Mesenchymal stem cell (in vitro differentiated cells and primary cell): Measurements from ENCODE around the gene FBN3.

Source experiments
- DNase-seq: peaks from one replicate; pipeline ENCODE4 v3.0.0-alpha.2; 2013
- H2AFZ ChIP-seq: one replicate; pipeline ENCODE4 v1.6.1; 2013; ENCODE audit warnings: low read depth, mild to moderate bottlenecking, control low read depth, inconsistent platforms, low read length, moderate library complexity
- H2AK5ac ChIP-seq: 2 replicates; pipeline ENCODE4 v1.6.1; 2013; ENCODE audit warnings: low read length, moderate library complexity, mild to moderate bottlenecking, inconsistent platforms; ENCODE audit not compliant: severe bottlenecking
- H2BK120ac ChIP-seq: one replicate; pipeline ENCODE4 v1.6.1; 2013; ENCODE audit warnings: low read depth, mild to moderate bottlenecking, inconsistent platforms, low read length, moderate library complexity
- H2BK12ac ChIP-seq, 2 experiments: one replicate each; pipeline ENCODE4 v1.6.1; 2013; ENCODE audit warnings: inconsistent platforms in 2 of 2, low read length in 2 of 2, mild to moderate bottlenecking in 2 of 2, moderate library complexity in 2 of 2, control low read depth in 1 of 2
- H2BK15ac ChIP-seq: one replicate; pipeline ENCODE4 v1.6.1; 2013; ENCODE audit warnings: mild to moderate bottlenecking, low read depth, inconsistent platforms; ENCODE audit not compliant: poor library complexity, severe bottlenecking
- H2BK5ac ChIP-seq: 2 replicates; pipeline ENCODE4 v1.6.1; 2013; ENCODE audit warnings: low read depth, mild to moderate bottlenecking, low read length, control low read depth, inconsistent platforms; ENCODE audit not compliant: poor library complexity, severe bottlenecking
- H3K14ac ChIP-seq, 2 experiments: one replicate each; pipeline ENCODE4 v1.6.1; 2013; ENCODE audit warnings: inconsistent platforms in 2 of 2, low read length in 2 of 2, control low read depth in 1 of 2, mild to moderate bottlenecking in 1 of 2, moderate library complexity in 1 of 2
- H3K18ac ChIP-seq, 2 experiments: one replicate each; pipeline ENCODE4 v1.6.1; 2013; ENCODE audit warnings: inconsistent platforms in 2 of 2, low read length in 2 of 2, control low read depth in 1 of 2, low read depth in 1 of 2, mild to moderate bottlenecking in 1 of 2
- H3K23ac ChIP-seq, 2 experiments: one replicate each; pipeline ENCODE4 v1.6.1; 2013; ENCODE audit warnings: inconsistent platforms in 2 of 2, low read length in 2 of 2, mild to moderate bottlenecking in 2 of 2, moderate library complexity in 2 of 2, control low read depth in 1 of 2
- H3K27ac ChIP-seq: 2 replicates; pipeline ENCODE4 v1.5.1; 2013; ENCODE audit warnings: mild to moderate bottlenecking, moderate library complexity, low read length, control low read depth, inconsistent platforms; ENCODE audit not compliant: poor library complexity, severe bottlenecking
- H3K27me3 ChIP-seq, 2 experiments: 2 replicates each; pipeline versions ENCODE4 v1.6.1 to v1.7.0; 2013; ENCODE audit warnings: low read length in 2 of 2, mild to moderate bottlenecking in 2 of 2, moderate library complexity in 2 of 2, control low read depth in 1 of 2, inconsistent platforms in 1 of 2; ENCODE audit not compliant: control insufficient read depth in 1 of 2, insufficient read depth in 1 of 2
- H3K36me3 ChIP-seq, 2 experiments: 2 replicates each; pipeline versions ENCODE4 v1.6.1 to v1.7.0; 2013; ENCODE audit warnings: low read length in 2 of 2, control low read depth in 1 of 2, inconsistent platforms in 1 of 2, low read depth in 1 of 2, mild to moderate bottlenecking in 1 of 2; ENCODE audit not compliant: insufficient read depth in 2 of 2, control insufficient read depth in 1 of 2
- H3K4ac ChIP-seq, 2 experiments: one replicate each; pipeline ENCODE4 v1.6.1; 2013; ENCODE audit warnings: inconsistent platforms in 2 of 2, low read length in 2 of 2, mild to moderate bottlenecking in 2 of 2, moderate library complexity in 2 of 2, control low read depth in 1 of 2, low read depth in 1 of 2
- H3K4me1 ChIP-seq: 2 replicates; pipeline ENCODE4 v1.6.1; 2013; ENCODE audit warnings: low read depth, low read length, control low read depth; ENCODE audit not compliant: control insufficient read depth, insufficient read depth
- H3K4me2 ChIP-seq: 2 replicates; pipeline ENCODE4 v1.6.1; 2013; ENCODE audit warnings: low read length, mild to moderate bottlenecking, inconsistent platforms; ENCODE audit not compliant: poor library complexity, severe bottlenecking
- H3K4me3 ChIP-seq, 2 experiments: 2 replicates each; pipeline versions ENCODE4 v1.5.1 to v1.7.0; 2013; ENCODE audit warnings: low read length in 2 of 2, mild to moderate bottlenecking in 2 of 2, control low read depth in 1 of 2, low read depth in 1 of 2; ENCODE audit not compliant: insufficient read depth in 1 of 2
- H3K79me1 ChIP-seq: replicated peaks from 2 replicates; pipeline ENCODE4 v1.6.1; 2013; ENCODE audit warnings: mild to moderate bottlenecking, control low read depth, low read length, inconsistent platforms; ENCODE audit not compliant: poor library complexity, severe bottlenecking
- H3K9ac ChIP-seq: 2 replicates; pipeline ENCODE4 v1.7.0; 2013; ENCODE audit warnings: mild to moderate bottlenecking, low read length, moderate library complexity
- H3K9me3 ChIP-seq: 2 replicates; pipeline ENCODE4 v1.7.0; 2013; ENCODE audit warnings: mild to moderate bottlenecking, low read length; ENCODE audit not compliant: control insufficient read depth
- H4K8ac ChIP-seq: one replicate; pipeline ENCODE4 v1.6.1; 2013; ENCODE audit warnings: inconsistent platforms, mild to moderate bottlenecking, low read length, moderate library complexity
- H4K91ac ChIP-seq: one replicate; pipeline ENCODE4 v1.6.1; 2013; ENCODE audit warnings: mild to moderate bottlenecking, low read length, inconsistent platforms
- WGBS: methylation state at CpG from one replicate; pipeline ENCODE4 v1.1.7; 2013; ENCODE audit warnings: mixed read lengths; 5-methylcytosine and 5-hydroxymethylcytosine counted together

FBN3 gene

GRCh38 chr19:8042900-8043299 is 106.5 kb downstream of the FBN3 start:
- Histone ChIP-seq H4K8ac (no peak overlapping the region), H2BK120ac (no peak overlapping the region)
- no peak for DNase-seq

GRCh38 chr19:8041531-8041931 is 107.9 kb downstream of the FBN3 start:
- WGBS: 94% methylated on average over 4 of the region's 7 CpGs
- Histone ChIP-seq H3K27me3 (peaks cover 14 to 24% of the 10 kb centered on the region in 2 experiments), H3K23ac (no peak overlapping the region), H3K18ac (no peak overlapping the region), H2AFZ (no peak overlapping the region), H3K4me1 (peaks cover 2% of the 10 kb centered on the region), H2BK12ac (no peak overlapping the region), H3K79me1 (no peaks in the 10 kb centered on the region), H2AK5ac (no peak overlapping the region), H3K4me3 (no peak overlapping the region), H3K27ac (no peak overlapping the region), H2BK120ac (no peak overlapping the region), H3K9ac (no peak overlapping the region), H4K91ac (no peak overlapping the region), H3K4me2 (no peak overlapping the region), H3K14ac (no peak overlapping the region), H2BK5ac (no peak overlapping the region), H3K36me3 (no peaks in the 10 kb centered on the region), H3K9me3 (no peaks in the 10 kb centered on the region), H2BK15ac (no peak overlapping the region), H4K8ac (no peak overlapping the region), H3K4ac (no peak overlapping the region)
- DNase-seq: no peak

More at GRCh38 chr19:8042900-8043299, 106.5 kb downstream of the FBN3 start:
- H3K27me3 ChIP-seq: peaks cover 11 to 16% of the 10 kb centered on the region in 2 experiments
- no peaks in the 10 kb centered on the region for H3K36me3 ChIP-seq
- no peak overlapping the region for H2BK5ac ChIP-seq
- H3K23ac ChIP-seq: no peak overlapping the region
- H3K27ac ChIP-seq: no peak overlapping the region
- H3K18ac ChIP-seq: no peak overlapping the region
- no peak overlapping the region for H2AK5ac ChIP-seq
- no peak overlapping the region for H3K14ac ChIP-seq
- no peak overlapping the region for H3K4me2 ChIP-seq
- no peak overlapping the region for H2BK15ac ChIP-seq
- H3K9me3 ChIP-seq: no peaks in the 10 kb centered on the region
- WGBS: 98% methylated on average over 6 of the region's 9 CpGs
- no peak overlapping the region for H2BK12ac ChIP-seq
- no peak overlapping the region for H2AFZ ChIP-seq
- no peak overlapping the region for H3K4me3 ChIP-seq
- no peak overlapping the region for H3K9ac ChIP-seq
- H3K4me1 ChIP-seq: peaks cover 2% of the 10 kb centered on the region
- no peak overlapping the region for H3K4ac ChIP-seq
- H4K91ac ChIP-seq: no peak overlapping the region
- H3K79me1 ChIP-seq: no peaks in the 10 kb centered on the region

- no peak overlapping the region for H2AK5ac ChIP-seq
- H3K4ac ChIP-seq: no peak overlapping the region
- no peak overlapping the region for H2BK15ac ChIP-seq
- H3K4me2 ChIP-seq: no peak overlapping the region
- H3K4me3 ChIP-seq: no peak overlapping the region
- H3K14ac ChIP-seq: no peak overlapping the region
- H3K36me3 ChIP-seq: no peaks in the 10 kb centered on the region
- 95% methylated on average over 2 of the region's 3 CpGs for WGBS
- no peak overlapping the region for H4K8ac ChIP-seq
- no peaks in the 10 kb centered on the region for H3K79me1 ChIP-seq
- H2AFZ ChIP-seq: no peak overlapping the region
- peaks cover 20 to 26% of the 10 kb centered on the region in 2 experiments for H3K27me3 ChIP-seq
- H3K27ac ChIP-seq: no peak overlapping the region
- no peak overlapping the region for H2BK120ac ChIP-seq
- DNase-seq: no peak
- no peak overlapping the region for H3K9ac ChIP-seq
- H4K91ac ChIP-seq: no peak overlapping the region
- peaks cover 2% of the 10 kb centered on the region for H3K4me1 ChIP-seq
- no peak overlapping the region for H2BK5ac ChIP-seq
- no peak overlapping the region for H3K23ac ChIP-seq
- H2BK12ac ChIP-seq: no peak overlapping the region
- no peaks in the 10 kb centered on the region for H3K9me3 ChIP-seq
- no peak overlapping the region for H3K18ac ChIP-seq
Measured at GRCh38 chr19:8039231-8039630, 110.2 kb downstream of the FBN3 start.

- H4K91ac ChIP-seq: no peak overlapping the region
- H3K4me2 ChIP-seq: no peak overlapping the region
- H3K9me3 ChIP-seq: no peaks in the 10 kb centered on the region
- H3K9ac ChIP-seq: no peak overlapping the region
- H2BK15ac ChIP-seq: no peak overlapping the region
- 81% methylated on average over 6 of the region's 6 CpGs for WGBS
- no peak overlapping the region for H2AFZ ChIP-seq
- H2BK120ac ChIP-seq: no peak overlapping the region
- no peak overlapping the region for H3K23ac ChIP-seq
- DNase-seq: no peak
- H3K79me1 ChIP-seq: no peaks in the 10 kb centered on the region
- H3K36me3 ChIP-seq: no peaks in the 10 kb centered on the region
- H3K4me1 ChIP-seq: peaks cover 2% of the 10 kb centered on the region
- H3K14ac ChIP-seq: no peak overlapping the region
- no peak overlapping the region for H3K4me3 ChIP-seq
- peaks cover 20 to 26% of the 10 kb centered on the region in 2 experiments for H3K27me3 ChIP-seq
- no peak overlapping the region for H3K27ac ChIP-seq
- H4K8ac ChIP-seq: no peak overlapping the region
- no peak overlapping the region for H2BK5ac ChIP-seq
- H3K18ac ChIP-seq: no peak overlapping the region
- H2AK5ac ChIP-seq: no peak overlapping the region
- H2BK12ac ChIP-seq: no peak overlapping the region
- H3K4ac ChIP-seq: no peak overlapping the region
Measured at GRCh38 chr19:8038815-8039214, 110.6 kb downstream of the FBN3 start.
